ENCODE results near the gene SLC25A43.

GRCh38 chrX:119398974-119399771, at the start of gene SLC25A43:
- TF ChIP-seq CTCF (IDR thresholded peaks at IDR 0.05; ENCODE audit: low read length) (no peak), EZH2 (IDR thresholded peaks at IDR 0.05; ENCODE audit: borderline replicate concordance, low read length) (no peak)

Measured in OCI-LY1 (cell line).